A549 (cell line): ENCODE data around the gene MED27.

Experiments
- CTCF ChIP-seq: fragments of >200 bp; sonication (Bioruptor Twin); formaldehyde crosslinking; IDR thresholded peaks from 3 replicates; pipeline ENCODE4 v1.5.1; 2016
- GATA3 ChIP-seq: IDR thresholded peaks from 2 replicates; pipeline ENCODE4 v1.6.1; 2012; ENCODE audit warnings: borderline replicate concordance
- MAX ChIP-seq: IDR thresholded peaks from 2 replicates; pipeline ENCODE4 v1.6.1; 2012
- MAZ ChIP-seq: fragments of 150-350 bp; IDR thresholded peaks from 2 replicates; pipeline ENCODE4 v1.6.1; 2014; ENCODE audit warnings: antibody characterized with exemption, low read depth, low read length, borderline replicate concordance
- POLR2A ChIP-seq: IDR thresholded peaks from 2 replicates; pipeline ENCODE4 v1.6.1; 2012; ENCODE audit warnings: mild to moderate bottlenecking, low read length
- RAD21 ChIP-seq, 2 experiments: fragments of >200 bp in 1 of 2; sonication (Bioruptor Twin) in 1 of 2; formaldehyde crosslinking in 1 of 2; IDR thresholded peaks in 1 of 2; conservative IDR thresholded peaks in 1 of 2; 2 replicates in 1 of 2; 3 replicates in 1 of 2; pipeline ENCODE4 v1.6.1; 2012 to 2018; ENCODE audit warnings: inconsistent platforms in 1 of 2
- TF ChIP-seq, protein P1 (sequence below): fragments of 150-350 bp; IDR thresholded peaks from 2 replicates; pipeline ENCODE4 v1.6.1; 2014; ENCODE audit warnings: low read depth, mild to moderate bottlenecking, low read length

DNA sequence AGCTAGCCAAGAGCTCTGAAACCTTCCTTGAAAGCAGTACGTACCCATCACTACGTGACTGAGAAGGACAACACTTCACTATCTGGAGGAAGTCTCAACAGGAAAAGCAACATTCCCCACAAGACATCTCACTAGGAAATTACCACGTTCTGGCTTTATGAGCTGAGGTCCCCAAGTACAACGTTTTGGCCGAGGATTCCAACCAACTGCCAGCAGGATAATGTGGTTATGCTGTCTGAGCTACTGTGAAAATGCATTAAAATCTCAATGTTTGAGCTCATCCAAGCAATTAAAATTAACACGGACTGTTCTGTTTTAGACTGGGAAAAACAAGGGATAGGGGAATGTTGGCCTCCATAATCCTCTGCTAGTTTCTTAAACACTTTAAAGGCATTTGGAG, 16.4 kb downstream of the MED27 start:
- no peak for TF ChIP-seq MAX
- no peak for TF ChIP-seq POLR2A
- no peak for TF ChIP-seq CTCF
- no peak for TF ChIP-seq MAZ
- no peak for TF ChIP-seq RAD21 (conservative IDR thresholded peaks at IDR 0.05 in 1 of 2, IDR thresholded peaks at IDR 0.05 in 1 of 2)
- no peak for TF ChIP-seq GATA3
- TF ChIP-seq, protein P1, sequence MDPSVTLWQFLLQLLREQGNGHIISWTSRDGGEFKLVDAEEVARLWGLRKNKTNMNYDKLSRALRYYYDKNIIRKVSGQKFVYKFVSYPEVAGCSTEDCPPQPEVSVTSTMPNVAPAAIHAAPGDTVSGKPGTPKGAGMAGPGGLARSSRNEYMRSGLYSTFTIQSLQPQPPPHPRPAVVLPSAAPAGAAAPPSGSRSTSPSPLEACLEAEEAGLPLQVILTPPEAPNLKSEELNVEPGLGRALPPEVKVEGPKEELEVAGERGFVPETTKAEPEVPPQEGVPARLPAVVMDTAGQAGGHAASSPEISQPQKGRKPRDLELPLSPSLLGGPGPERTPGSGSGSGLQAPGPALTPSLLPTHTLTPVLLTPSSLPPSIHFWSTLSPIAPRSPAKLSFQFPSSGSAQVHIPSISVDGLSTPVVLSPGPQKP: no peak
